Measurements from ENCODE around the gene SNAP47. TPM values are rescaled to one million over a fixed set of nuclear protein-coding genes. Genes with fewer than 3 reads are reported as not detected.

The SNAP47 gene
- total RNA-seq, 1 donor from 2014 or later: 45.9 TPM

GRCh38 chr1:227789084-227790033 lies 54.1 kb downstream of the SNAP47 start:
- TF ChIP-seq CTCF (IDR thresholded peaks at IDR 0.05; ENCODE audit: borderline replicate concordance): no peak
- no peaks in the 10 kb centered on the region for H3K36me3 ChIP-seq
- no peak for DNase-seq
- H3K4me3 ChIP-seq: peak overlapping the region; percentile 73
- peaks cover 24% of the 10 kb centered on the region for H3K27me3 ChIP-seq (ENCODE audit: low read depth)
- H3K9me3 ChIP-seq (replicated peaks): no peaks in the 10 kb centered on the region
- peaks cover 32% of the 10 kb centered on the region for H3K4me1 ChIP-seq
- peak overlapping the region; percentile 73 for H3K27ac ChIP-seq (replicated peaks)
- intact Hi-C loops (cut with micrococcal nuclease): no loop called here

DNA sequence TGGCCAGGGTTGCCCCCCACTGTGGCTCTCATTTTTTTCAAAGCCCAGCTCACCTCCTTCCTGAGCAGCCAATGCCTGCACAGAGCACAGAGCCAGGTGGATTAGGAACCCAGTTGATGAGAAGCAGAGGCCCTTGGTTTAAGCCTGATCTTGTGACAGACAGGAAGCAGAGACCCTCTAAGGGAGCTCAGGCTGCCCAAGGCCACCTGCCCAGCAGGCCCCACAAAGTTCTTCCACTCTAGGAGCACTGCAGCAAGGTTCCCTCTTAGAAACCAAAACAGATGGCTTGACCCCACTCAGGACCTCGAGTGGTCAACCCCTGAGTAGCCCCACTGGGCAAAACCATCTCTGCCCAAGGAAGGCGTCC lies 54.8 kb downstream of the SNAP47 start:
- DNase-seq: no peak
- no peak overlapping the region for H3K27ac ChIP-seq (replicated peaks)
- no peaks in the 10 kb centered on the region for H3K36me3 ChIP-seq
- peaks cover 39% of the 10 kb centered on the region for H3K4me1 ChIP-seq
- no peaks in the 10 kb centered on the region for H3K9me3 ChIP-seq (replicated peaks)
- H3K27me3 ChIP-seq (ENCODE audit: low read depth): peaks cover 29% of the 10 kb centered on the region
- TF ChIP-seq CTCF (IDR thresholded peaks at IDR 0.05; ENCODE audit: borderline replicate concordance): no peak
- no peak overlapping the region for H3K4me3 ChIP-seq
- intact Hi-C loops (cut with micrococcal nuclease): no loop called here

- peaks cover 29% of the 10 kb centered on the region for H3K27me3 ChIP-seq (ENCODE audit: low read depth)
- peaks cover 39% of the 10 kb centered on the region for H3K4me1 ChIP-seq
- intact Hi-C loops (cut with micrococcal nuclease): no loop called here
- no peaks in the 10 kb centered on the region for H3K9me3 ChIP-seq (replicated peaks)
- H3K36me3 ChIP-seq: no peaks in the 10 kb centered on the region
- no peak for DNase-seq
- no peak overlapping the region for H3K4me3 ChIP-seq
- no peak overlapping the region for H3K27ac ChIP-seq (replicated peaks)
- TF ChIP-seq CTCF (IDR thresholded peaks at IDR 0.05; ENCODE audit: borderline replicate concordance): no peak
Observed at GRCh38 chr1:227790868-227791267, 55.6 kb downstream of the SNAP47 start.

GRCh38 chr1:227791425-227792143 lies 56.3 kb downstream of the SNAP47 start:
- Histone ChIP-seq H3K4me1 (peaks cover 32% of the 10 kb centered on the region), H3K36me3 (no peaks in the 10 kb centered on the region), H3K9me3 (replicated peaks) (no peaks in the 10 kb centered on the region), H3K27ac (replicated peaks) (no peak overlapping the region), H3K4me3 (no peak overlapping the region), H3K27me3 (ENCODE audit: low read depth) (peaks cover 28% of the 10 kb centered on the region)
- TF ChIP-seq CTCF (IDR thresholded peaks at IDR 0.05; ENCODE audit: borderline replicate concordance): no peak
- intact Hi-C loops (cut with micrococcal nuclease): no loop called here
- DNase-seq: no peak

DNA sequence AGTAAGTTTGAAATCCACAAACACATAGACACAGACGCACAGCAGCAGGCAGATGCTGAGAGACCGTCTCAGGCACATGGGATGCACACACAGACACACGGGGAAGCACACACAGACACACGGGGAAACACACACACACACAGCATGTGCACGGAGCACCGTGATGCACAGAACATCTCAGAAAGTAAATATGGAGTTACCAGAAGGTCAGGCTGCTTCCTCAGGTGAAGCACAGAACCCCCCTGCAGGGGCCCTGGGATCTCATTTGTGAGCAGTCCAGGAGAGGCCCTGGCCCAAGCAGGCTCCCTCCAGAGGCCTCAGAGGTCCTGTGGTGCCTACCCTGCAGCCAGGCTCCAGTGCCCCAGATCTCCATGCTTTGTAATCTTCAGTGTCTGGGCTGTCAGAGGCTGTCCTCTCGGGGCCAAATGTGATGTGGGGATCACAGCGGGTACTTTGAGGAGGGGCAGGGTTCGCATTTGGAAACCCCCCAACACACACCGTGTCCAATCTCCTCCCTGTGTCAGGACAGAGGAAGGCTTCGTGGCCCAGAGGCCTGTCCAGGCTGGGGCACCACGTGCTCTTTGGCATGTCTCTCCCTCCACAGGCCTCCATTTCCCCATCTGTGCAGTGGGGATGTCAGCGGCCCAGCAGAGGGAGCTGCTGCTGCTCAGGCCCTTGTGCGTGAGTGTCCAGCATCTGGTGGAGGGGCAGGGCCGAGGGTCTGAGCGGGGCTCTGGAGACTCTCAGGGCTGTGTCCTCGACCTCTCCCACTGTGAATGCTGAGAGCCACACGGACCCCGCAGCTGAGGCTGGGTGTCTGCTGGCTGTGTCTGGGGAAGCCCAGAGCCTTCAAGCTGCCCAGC lies 57.2 kb downstream of the SNAP47 start:
- intact Hi-C loops (cut with micrococcal nuclease): no loop called here
- H3K27me3 ChIP-seq (ENCODE audit: low read depth): peaks cover 28% of the 10 kb centered on the region
- no peak for DNase-seq

More for the DNA sequence above, 57.2 kb downstream of the SNAP47 start:
- Histone ChIP-seq H3K27ac (replicated peaks) (no peak overlapping the region), H3K4me3 (no peak overlapping the region), H3K36me3 (no peaks in the 10 kb centered on the region), H3K4me1 (peaks cover 23% of the 10 kb centered on the region), H3K9me3 (replicated peaks) (no peaks in the 10 kb centered on the region)
- TF ChIP-seq CTCF (IDR thresholded peaks at IDR 0.05; ENCODE audit: borderline replicate concordance): no peak

Data from left ventricle myocardium inferior (tissue), 1 donor.